Prostate gland (tissue), 2 donors: ENCODE measurements around the gene RNF4. TPM values are rescaled to one million over a fixed set of nuclear protein-coding genes. Genes with fewer than 3 reads are reported as not detected.

ENCODE experiments used
- DNase-seq: peaks from one replicate; pipeline ENCODE4 v3.0.0-alpha.2; 2019; ENCODE audit warnings: low spot score
- H3K27ac ChIP-seq, 2 donors: fragments of 200-600 bp; sonication (generic); 2 replicates each; pipeline ENCODE4 v1.5.1; 2017 to 2019
- H3K27me3 ChIP-seq: fragments of 200-600 bp; sonication (generic); replicated peaks from 2 replicates; pipeline ENCODE4 v1.5.1; 2019; ENCODE audit not compliant: insufficient read depth
- H3K36me3 ChIP-seq, 2 donors: fragments of 200-600 bp; sonication (generic); 1 replicate in 1 of 2; 2 replicates in 1 of 2; pipeline versions ENCODE4 v1.5.1 to v1.8.1; 2017 to 2019
- H3K4me1 ChIP-seq: fragments of 200-600 bp; sonication (generic); replicated peaks from 2 replicates; pipeline ENCODE4 v1.5.1; 2019
- H3K4me3 ChIP-seq, 2 donors: fragments of 200-600 bp; sonication (generic); 2 replicates each; pipeline ENCODE4 v1.5.1; 2017 to 2019
- H3K9me3 ChIP-seq: fragments of 200-600 bp; sonication (generic); 2 replicates; pipeline ENCODE4 v1.5.1; 2017
- CTCF ChIP-seq, 4 experiments: fragments of 200-600 bp in 2 of 4; fragments of 450-650 bp in 2 of 4; sonication (generic) in 2 of 4; IDR thresholded peaks; 1 replicate in 3 of 4; 2 replicates in 1 of 4; pipeline ENCODE4 v1.5.1; 2016 to 2019; ENCODE audit warnings: antibody characterized with exemption in 4 of 4, mild to moderate bottlenecking in 2 of 4, moderate library complexity in 2 of 4
- POLR2A ChIP-seq: fragments of 450-650 bp; IDR thresholded peaks from one replicate; pipeline ENCODE4 v1.6.1; 2016; ENCODE audit warnings: antibody characterized with exemption, mild to moderate bottlenecking
- POLR2AphosphoS5 ChIP-seq: sonication (generic); formaldehyde crosslinking; IDR thresholded peaks from one replicate; pipeline ENCODE4 v1.6.1; 2017; ENCODE audit warnings: antibody characterized with exemption
- WGBS: methylation state at CpG from one replicate; pipeline ENCODE4 v1.1.5; 2018; 5-methylcytosine and 5-hydroxymethylcytosine counted together
- intact Hi-C: fragments of 100-400 bp; cut with DNase I; formaldehyde crosslinking; loops from one replicate; pipeline ENCODE4 v1.14.2; 2022
- total RNA-seq, 2 donors: library from RNA; depleted of rRNA; stranded (reverse); fragments of >200 nt; gene quantifications; one replicate each; pipeline ENCODE4 v1.1.0, GENCODE V29; 2016

The RNF4 gene
- total RNA-seq, 2 donors from 2014 or later = 33.9 to 56.1 TPM

- Histone ChIP-seq H3K4me1 (no peaks in the 10 kb centered on the region), H3K27ac (no peak overlapping the region), H3K4me3 (no peak overlapping the region), H3K27me3 (no peaks in the 10 kb centered on the region), H3K36me3 (no peaks in the 10 kb centered on the region), H3K9me3 (no peaks in the 10 kb centered on the region)
- WGBS = 96% methylated on average over 5 of the region's 5 CpGs
- intact Hi-C loops = no loop called here
- no peak for DNase-seq
- TF ChIP-seq POLR2AphosphoS5 (no peak), POLR2A (no peak), CTCF (IDR thresholded peaks at IDR 0.05) (no peak)
Observed at GRCh38 chr4:2503809-2504208, 34.9 kb downstream of the RNF4 start.

GRCh38 chr4:2507259-2507658, 38.4 kb downstream of the RNF4 start:
- Histone ChIP-seq H3K27me3 (no peaks in the 10 kb centered on the region), H3K36me3 (no peaks in the 10 kb centered on the region), H3K4me1 (no peaks in the 10 kb centered on the region), H3K27ac (no peak overlapping the region), H3K4me3 (no peak overlapping the region), H3K9me3 (no peaks in the 10 kb centered on the region)
- WGBS = 98% methylated on average over 4 of the region's 4 CpGs
- no peak for TF ChIP-seq CTCF (IDR thresholded peaks at IDR 0.05)
- intact Hi-C loops = no loop called here
- no peak for DNase-seq

- no peaks in the 10 kb centered on the region for H3K4me1 ChIP-seq
- intact Hi-C loops = no loop called here
- H3K9me3 ChIP-seq = no peaks in the 10 kb centered on the region
- no peak overlapping the region for H3K4me3 ChIP-seq
- no peak overlapping the region for H3K27ac ChIP-seq
- no peak for DNase-seq
- H3K36me3 ChIP-seq = peaks cover 6% of the 10 kb centered on the region in 2 donors
- 89% methylated on average over 7 of the region's 7 CpGs for WGBS
- no peaks in the 10 kb centered on the region for H3K27me3 ChIP-seq
- no peak for TF ChIP-seq POLR2A
- TF ChIP-seq CTCF (IDR thresholded peaks at IDR 0.05) = no peak
- no peak for TF ChIP-seq POLR2AphosphoS5
Observed at GRCh38 chr4:2507855-2508254, 38.9 kb downstream of the RNF4 start.

GRCh38 chr4:2510351-2511259, 41.7 kb downstream of the RNF4 start:
- Histone ChIP-seq H3K36me3 (peaks cover 7 to 17% of the 10 kb centered on the region in 2 donors), H3K27ac (no peak overlapping the region), H3K9me3 (no peaks in the 10 kb centered on the region), H3K4me3 (no peak overlapping the region), H3K27me3 (no peaks in the 10 kb centered on the region), H3K4me1 (no peaks in the 10 kb centered on the region)
- intact Hi-C loops = no loop called here
- DNase-seq = no peak
- WGBS = 88% methylated on average over 13 of the region's 13 CpGs
- TF ChIP-seq CTCF (IDR thresholded peaks at IDR 0.05) (no peak), POLR2A (no peak), POLR2AphosphoS5 (no peak)

DNA sequence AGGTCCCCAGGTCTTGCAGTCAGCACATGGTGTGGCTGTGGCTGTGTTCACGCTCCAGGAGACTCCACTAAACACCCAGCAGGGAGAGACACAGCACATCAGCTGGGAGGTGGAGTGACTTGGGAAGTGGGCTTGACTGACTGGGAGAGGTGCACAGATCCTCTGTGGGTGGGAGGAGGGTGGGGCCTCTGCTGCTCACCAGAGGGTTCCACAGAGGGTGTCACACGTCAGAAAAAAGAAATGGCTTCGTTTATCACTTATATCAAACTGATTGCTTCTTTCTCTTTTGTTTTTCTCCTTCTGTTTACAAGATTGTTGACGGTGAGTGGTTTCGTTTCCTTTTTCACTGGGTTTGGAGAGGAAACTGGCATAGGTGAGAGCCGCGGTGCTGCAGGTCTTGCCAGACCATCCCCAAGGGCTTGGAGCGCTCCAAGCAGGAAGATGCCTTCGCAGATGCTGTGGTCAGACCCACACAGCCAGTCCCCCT, 42.8 kb downstream of the RNF4 start:
- Histone ChIP-seq H3K36me3 (peaks cover 7 to 17% of the 10 kb centered on the region in 2 donors), H3K9me3 (no peaks in the 10 kb centered on the region), H3K27ac (no peak overlapping the region), H3K4me1 (no peaks in the 10 kb centered on the region), H3K27me3 (no peaks in the 10 kb centered on the region), H3K4me3 (no peak overlapping the region)
- no peak for DNase-seq
- 68% methylated on average over 9 of the region's 9 CpGs for WGBS
- TF ChIP-seq POLR2A (no peak), POLR2AphosphoS5 (no peak), CTCF (IDR thresholded peaks at IDR 0.05) (no peak)
- intact Hi-C loops = no loop called here
